Putamen (tissue), 1 donor: ENCODE results near the gene PDX1.
"Not testable (repeated sequence)": the region's sequence is repeated elsewhere in the genome, so short reads cannot be mapped to it uniquely, and the experiment has no call there.

ENCODE experiments used
- DNase-seq: peaks from one replicate; pipeline ENCODE4 v3.0.0-alpha.2; 2016; ENCODE audit warnings: low spot score

Gene PDX1

DNA sequence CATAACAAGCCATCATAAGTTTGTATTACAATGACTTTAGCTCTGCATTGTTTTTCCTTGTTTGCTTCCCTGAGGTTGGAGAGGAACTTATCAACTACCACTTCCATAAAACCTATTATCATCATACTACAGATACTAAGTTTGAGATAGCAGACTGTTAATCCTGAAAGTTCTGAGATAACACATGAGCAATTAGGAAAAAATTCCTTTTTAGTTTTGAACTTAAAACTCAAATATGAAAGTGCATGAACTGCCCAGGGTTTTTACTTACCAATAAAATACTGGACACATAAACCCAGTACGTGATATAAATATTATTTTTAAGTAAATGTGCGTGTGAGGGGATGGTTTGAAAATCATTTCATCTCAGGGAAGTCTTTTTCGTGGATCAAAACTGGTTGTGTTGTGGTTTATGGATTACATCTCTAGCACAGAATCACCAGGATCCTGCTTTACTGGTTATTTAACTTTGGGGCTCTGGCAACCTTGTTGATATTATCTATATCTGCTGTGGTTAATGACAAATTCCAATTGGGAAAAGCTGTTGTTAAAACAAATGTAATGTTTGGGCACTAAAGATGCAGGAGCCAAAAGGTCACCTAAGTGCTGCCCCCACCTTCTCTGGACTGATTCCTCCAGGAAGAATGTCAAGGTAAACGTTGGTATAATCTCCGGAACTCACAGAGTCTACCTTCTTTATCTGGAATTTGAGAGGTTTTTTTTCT is 36.9 kb downstream of the PDX1 start:
- DNase-seq, result no peak

DNA sequence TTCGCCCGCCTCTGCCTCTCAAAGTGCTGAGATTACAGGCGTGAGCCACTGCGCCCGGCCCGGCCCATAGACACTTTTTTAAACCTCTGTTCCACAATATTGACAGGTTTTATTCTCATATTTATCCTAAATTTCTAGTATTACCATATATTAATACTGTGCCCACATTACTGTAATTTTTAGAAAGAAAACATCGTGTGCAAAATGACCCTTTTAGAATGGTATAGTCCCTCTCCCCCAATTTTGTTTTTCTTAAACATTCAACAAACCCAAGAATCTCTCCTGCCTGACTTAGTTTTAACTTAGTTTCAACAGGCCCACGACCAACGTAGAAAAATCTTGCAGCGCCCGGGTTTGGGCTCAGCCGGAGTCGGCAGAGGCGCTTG is 40.2 kb downstream of the PDX1 start:
- DNase-seq, result no peak

DNA sequence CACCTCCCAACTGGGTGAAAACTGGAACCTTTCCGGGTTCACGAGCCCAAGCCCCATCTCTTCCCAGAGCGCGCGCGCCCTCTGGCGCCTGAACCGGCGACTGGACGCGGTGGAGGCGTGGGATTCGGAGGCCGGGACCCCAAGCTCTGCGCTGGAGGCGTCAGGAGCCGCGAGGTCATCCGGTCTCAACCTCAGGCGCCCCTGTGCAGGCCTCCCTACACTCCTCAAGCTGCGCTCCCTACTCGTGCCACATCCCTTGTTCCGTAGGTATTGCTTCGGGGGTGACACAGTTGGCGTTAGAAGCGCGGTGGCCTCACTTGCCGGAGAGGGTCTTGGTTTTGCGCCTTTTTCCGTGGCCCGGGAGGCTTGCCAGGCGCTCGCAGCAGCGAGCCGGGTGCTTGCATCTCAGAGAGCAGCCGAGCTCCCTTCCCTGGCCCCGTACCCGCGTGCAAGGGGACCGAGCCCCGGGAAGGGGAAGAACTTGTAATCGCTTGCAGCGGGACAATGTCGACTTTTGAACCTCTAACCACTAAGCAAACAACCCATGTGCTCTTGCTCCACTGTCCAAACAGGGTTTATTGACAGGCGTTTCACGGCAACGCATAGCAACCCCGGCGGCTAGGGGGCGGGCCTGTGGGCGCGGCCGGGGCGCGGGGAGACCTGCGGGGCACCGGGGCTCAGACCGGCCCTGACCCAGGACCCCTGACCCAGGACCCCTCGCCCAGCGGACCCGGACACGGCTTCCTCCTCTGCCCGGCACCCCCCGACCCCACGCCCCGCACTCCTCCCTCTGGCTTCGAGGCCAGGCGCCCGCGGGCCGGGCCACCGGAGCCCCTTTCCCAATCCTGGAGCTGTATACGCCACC is 40.8 kb downstream of the PDX1 start:
- DNase-seq, result no peak

DNA sequence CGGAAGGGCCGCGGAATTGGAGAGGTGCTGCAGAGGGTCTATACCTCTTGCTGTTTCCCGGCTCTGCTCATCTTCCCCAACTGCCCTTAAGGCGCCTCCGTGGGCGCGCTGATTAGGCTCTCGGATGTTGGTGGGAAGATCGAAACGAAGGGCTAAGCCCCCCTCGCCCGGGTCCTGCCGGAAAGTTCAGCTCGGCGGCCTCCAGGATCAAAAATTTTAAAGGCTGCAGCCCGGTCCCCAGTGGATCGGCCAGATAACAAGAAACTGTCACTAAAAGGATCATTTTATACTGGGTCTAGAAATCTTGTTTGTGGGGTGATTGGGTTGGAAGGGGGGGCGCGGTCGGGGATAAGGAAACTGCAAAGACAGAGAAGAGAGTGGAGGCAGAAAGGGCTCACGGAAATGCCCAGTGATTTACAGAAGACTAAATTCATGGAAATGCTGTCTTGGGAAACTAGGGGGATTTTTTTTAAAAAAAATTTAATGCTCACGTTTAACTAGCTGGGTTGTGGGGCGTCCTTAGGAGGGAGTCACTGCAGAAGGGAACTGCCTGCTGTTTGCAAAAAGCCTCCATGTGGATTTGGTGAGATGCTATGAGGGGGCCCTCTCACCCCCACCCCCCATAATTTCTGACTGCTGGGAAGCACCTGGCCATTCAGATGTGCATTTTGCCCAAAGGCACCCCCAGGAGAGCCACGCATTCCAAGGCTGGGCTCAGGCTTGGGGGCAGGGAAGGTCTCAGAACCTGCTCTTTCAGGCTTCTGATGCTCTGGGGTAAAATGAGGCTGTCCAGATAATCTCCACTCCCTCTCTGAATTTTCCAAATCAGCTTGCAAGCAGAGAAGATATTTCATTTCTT is 41.7 kb downstream of the PDX1 start:
- DNase-seq, result no peak

DNA sequence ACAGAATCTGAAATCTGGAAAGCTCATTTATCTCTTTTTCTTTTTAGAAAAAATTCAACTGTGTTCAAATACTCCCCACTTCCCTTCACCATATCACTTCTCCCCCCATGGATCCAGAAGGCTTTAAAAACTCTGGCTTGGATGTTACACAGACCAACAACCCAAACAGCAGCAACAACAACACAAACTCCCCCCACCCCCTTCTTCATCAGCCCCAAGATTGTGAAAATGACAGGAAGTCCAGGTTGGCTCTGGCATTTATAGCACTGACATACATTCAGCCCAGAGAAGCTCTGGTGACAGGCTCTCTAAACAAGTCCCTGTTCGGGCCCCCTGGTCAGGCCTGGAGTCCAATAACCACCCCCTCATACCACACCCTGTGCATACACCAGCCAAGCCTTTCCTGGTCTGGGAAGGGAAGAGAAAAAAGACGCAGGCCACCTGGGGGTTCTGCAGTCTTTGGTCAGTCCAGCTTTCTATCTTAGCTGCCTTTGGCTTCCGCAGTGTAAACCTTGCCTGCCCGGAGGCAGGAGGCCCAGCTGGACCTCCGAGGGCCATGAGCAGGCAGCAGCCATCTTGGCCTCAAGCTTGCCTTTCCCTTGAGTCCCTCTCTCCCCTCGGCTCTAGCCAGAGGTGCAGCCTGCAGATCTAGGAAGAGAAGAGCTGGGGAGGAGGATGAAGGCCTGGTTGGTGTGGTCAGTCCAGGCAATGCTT is 42.5 kb downstream of the PDX1 start:
- DNase-seq, result no peak

DNA sequence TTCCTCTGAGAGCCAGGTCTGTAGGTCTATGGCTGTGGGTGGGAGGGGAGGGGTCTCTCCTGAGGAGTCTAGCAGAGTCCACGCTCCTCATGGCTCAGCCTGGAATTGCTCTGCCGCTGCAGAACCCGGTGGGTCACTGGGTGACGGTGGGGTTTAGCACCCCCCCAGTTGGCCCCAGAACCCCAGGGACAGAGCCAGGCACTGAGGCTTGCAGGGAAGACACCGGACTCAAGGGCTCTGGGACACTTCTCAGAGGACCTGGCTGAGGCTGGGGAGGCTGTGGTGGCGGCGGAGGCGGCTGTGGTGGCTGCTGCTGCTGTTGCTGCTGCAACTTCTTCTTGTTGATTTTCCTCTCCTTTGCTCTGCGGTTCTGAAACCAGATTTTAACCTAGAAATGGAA is 43.2 kb downstream of the PDX1 start:
- no peak for DNase-seq

DNA sequence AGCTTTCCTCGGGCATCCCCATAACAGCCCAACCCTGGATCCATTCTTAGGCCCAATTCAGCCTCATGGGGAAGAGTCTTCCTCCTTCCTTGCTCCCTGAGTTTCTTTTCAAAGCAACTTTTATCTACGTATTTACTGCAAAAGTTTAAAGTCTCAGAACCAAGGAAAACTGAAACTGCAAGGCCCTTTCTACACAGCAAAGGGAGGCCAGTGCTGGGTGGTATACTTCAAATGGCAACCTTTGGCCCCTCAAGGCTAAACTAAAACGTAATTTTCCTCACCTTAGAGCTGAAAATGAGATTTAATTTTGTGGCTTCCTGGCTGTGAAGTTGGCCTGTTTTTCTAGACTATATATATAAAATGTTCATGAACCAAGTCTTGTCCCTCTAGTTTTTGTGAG is 43.7 kb downstream of the PDX1 start:
- no peak for DNase-seq

DNA sequence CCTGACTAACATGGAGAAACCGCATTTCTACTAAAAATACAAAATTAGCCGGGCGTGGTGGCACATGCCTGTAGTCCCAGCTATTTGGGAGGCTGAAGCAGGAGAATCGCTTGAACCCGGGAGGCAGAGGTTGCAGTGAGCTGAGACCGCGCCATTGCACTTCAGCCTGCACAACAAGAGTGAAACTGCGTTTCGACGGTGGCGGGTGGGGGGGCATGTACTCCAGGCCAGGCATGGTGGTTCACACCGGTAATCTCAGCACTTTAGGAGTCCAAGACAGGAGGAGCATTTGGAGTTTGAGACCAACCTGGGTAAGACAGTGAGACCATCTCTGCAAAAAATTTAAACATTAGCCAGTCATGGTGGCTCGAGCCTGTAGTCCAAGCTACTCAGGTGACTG is 44.4 kb downstream of the PDX1 start:
- not testable (repeated sequence) for DNase-seq

DNA sequence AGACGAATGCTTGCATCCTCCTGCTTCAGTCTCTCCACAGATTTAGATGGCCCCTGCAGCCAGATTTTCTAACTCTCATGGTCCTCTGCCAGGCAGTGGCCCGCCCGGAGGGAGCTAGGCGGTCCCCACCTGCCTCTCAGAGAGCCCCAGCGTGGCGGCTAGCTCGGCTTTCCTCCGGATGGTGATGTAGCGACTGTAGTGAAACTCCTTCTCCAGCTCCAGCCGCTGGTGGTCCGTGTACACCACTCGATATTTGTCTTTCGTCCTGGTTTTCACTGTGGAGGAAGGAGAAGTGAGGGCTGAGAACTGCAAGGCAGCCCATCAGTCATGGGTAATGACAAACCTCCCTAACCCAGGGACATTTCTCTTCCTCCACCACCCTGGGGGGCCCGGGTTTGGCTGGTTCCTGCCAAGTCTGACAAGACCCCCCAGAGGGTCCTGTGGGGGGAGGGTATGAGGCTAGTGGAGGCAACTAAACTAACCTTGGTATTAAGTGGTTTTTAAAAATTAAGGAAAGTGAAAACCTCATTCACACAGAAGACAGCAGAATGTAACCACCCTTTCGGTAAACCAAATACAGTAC is 45.0 kb downstream of the PDX1 start:
- no peak for DNase-seq

DNA sequence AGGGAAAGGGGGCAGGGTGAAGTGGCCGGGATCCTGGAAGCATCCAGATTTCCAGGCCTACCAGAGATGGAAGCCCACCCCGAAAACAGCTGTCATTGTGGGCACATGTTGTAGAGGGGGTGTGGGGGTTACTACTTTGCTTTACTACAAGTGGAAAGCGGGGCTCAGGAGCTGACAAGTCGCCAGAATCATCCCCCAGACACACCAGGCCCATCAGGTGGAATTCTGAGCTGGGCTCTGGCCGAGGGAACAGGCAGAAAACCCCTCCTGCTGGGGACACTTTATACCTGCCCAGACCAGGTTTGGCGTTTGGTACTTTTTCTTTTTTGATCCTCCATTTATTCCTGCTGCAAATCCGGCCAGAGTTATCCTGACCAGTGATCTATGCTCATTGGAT is 45.5 kb downstream of the PDX1 start:
- no peak for DNase-seq

DNA sequence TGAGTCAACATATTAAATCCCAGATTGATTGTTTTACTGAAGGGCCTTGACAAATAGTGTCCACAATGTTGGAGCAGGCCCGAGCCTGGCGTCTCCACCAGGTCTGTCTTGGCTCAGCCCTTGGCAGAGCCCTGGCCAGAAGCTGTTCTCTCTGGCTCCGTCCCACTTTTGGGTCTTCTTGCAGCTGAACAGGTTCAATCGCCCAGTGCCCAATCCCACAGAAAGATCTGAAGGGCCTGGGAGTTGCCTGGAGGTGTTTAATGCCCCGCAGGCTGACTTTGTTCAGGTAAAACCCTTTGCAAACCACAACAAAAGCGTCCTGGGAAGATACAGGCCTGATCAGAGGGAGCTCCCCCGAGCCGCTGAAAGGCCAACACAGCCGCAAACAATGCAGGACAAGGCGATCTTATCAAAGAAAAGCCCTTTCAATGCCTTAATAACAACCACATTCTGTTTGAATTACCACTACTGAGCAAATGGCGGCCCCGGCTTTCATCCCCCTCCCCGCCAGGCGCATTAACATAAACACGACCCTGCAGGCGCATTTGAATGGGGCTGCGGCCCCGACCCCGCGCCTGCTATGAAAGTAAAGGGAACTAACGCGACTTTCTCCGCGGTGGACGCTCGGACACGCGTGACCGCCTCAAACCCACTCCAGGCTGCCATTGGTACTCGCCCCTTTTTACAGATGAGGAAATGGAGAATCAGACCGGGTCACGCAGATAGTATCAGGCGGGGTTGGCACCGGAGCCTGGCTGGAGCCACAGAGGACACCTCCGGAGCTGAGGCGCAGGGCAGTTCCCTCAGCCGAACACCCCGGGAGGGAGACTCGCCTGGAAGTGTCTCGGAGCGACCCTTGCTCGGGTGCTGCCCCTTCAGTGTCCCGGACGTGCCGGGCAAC is 46.2 kb downstream of the PDX1 start:
- no peak for DNase-seq

DNA sequence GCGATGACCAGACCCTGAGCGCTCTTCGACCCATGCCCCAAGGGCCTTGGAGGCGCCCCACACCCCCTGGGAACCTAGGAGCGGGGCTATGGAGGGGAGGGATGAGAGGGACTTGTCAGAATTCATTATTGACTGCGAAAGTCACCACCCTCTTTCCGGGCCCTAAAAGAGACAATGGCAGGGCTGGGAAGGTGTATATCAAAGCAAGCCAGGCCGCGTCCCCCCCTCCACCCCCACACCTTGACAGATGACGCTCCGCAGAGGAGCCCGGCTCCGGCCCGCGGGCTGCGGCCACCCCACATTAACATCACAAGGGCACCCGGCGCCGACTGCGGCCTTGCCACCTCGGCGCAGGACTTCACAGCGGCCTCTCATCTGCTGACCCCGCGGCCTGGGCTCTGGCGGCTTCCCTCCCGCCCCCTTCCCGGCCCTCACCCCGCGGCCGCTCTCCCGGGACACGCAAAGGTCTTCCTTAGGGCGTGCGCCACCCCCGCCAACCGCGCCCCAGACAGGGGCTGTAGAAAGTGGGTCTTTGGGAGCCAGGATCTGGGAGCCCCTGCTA is 46.9 kb downstream of the PDX1 start:
- no peak for DNase-seq

DNA sequence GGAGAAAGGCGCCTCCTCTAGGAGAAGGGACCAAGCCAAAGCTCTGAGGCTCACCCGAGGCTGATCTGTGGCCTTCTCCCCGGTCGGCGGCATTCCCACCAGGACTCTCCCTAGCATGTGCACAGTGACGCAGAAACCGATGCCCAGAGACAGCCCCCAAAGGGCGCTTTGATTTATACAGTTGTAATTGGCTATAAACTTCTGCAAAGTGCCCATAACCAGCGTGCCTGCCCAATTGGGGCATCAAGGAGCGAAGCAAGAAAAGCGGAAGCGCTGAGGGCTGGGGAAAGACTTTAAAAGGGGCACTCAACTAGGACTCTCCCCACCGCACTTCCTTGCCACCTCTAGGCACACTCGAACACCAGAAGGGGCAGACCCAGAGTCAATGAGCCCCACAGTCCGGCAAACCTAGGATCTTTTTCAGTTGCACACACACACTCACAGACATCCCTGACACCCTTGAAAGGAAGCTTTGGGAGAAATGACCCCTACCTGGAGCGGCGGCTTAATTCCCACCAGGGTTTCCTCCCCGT is 47.5 kb downstream of the PDX1 start:
- no peak for DNase-seq

DNA sequence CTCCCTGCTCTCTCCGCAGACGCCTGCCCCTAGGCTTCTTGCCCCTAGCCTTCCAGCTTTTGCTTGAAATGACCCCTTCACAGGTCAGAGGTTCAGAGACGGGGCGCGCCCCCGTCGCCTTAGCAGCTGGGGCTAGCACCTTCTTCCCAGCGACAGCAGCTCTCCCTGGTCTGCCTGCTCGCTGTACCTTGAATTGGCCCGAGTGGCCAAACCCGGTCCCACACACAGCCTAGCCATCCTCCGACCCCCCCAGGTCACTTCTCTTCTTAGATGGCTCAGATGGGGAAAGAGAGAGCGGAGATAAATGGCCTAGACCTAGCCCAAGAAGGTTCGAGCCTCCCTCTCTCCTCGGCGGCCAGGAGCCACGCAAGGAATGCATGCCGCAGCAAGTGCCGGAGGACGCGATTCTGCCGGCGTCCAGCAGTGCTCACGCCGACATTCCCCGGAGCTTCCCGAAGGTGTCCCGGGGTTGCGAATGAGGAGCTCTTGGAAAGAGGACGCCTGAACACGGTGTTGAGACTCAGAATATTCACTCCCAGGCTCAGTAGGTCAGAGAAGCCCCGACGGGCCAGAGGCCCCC is 48.0 kb downstream of the PDX1 start:
- DNase-seq, result no peak

DNA sequence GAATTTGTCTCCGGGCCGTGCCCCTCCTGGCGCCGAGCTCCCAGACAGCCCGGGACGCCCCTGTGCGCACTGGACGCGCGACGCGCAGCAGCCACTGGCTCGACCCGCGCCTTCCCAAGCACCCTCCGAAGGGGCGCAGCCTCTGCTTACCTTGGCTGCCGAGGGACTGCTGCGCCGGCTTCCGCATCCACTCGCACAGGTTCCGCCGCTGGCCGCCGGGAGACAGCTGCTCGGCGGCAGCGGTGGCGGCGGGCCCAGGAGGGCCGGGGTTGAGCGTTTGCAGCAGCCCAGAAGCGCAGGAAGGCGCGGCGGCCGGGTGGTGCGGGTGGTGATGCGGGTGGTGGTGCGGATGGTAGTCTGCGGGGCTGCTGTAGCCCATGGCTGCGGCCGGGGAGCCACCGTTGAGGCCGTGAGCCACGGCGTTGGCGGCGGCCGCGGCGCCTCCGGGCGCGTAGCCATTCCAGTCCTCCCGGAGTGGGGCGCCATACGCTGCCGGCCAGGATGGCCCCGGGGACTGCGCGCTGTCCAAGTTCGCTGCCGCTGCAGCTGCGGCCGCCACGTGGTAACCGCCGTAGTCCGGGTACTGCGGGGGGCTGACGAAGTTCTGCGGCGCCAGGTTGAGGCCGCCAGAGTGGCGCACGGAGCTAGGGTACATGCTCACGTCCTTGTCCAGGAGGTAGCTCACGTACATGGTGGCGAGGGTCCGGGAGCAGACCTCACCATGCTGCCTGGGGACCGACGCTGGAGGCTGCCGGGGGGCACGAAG is 48.7 kb downstream of the PDX1 start:
- no peak for DNase-seq

DNA sequence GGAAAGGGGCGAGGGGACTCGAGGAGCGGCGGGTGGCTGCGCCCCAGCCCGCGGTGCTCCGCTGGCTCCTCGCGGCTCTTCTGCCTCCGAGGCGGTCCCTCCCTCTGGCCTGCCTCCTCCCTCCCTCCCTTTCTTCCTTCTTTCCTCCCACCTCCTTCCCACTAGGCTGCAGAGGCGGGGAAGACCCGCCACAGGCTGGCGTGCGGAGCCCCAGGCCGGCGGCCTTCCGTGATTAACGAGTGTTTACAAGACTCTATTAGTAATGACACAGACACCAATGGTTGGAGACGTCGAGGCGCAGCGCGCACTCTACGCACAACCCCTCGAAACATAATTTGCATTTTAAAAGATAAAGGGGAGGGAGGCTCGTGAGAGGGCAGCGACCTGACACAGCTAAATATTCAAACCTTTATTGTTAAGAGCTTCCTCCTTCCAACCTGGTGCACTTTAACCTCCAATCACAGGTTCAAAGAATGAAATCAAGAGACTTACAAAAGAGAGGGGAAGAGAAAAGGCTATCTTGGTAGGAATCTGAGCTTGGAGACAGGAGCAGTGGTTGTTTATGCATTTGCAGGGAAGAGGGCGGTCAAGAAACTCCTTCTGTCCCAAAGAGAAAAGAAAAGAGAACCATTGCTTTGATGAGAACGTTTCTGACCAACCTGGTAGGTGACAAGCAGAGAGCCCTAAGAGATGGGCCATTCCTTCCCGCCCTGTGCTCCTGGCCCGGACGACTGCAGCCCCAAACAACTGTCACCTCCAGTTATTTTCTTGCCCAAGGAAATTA is 49.5 kb downstream of the PDX1 start, which contains the start of gene CDX2:
CDX2 (minus strand) TSS at position 234 of the 784 bp plus-strand sequence. CDS start 309 bp downstream, outside the sequence.
- DNase-seq, result no peak

DNA sequence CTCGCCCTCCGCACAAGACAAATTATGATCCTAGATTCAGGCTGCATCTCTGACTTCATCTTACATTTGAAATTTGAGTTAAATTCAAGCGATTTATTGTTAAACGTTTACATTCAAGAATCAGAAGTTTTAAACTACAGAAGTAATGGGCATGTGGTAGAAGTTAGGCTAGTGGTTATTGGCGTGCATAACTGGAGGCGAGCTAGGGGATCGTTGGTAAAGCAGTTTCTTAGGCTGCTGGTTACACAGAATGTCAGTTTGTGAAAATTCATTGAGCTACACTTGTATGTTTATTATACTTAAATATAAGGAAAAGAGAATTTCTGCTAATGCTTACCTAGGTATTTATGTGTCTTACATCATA is 50.0 kb downstream of the PDX1 start:
- DNase-seq, result no peak
